GM18505 (cell line): Measurements from ENCODE around the gene PROX1.

Source experiments
- ATAC-seq: cut with Tn5 transposase; IDR thresholded peaks from one replicate; pipeline ENCODE4 v1.9.1; 2021; ENCODE audit not compliant: unreplicated experiment
- POLR2A ChIP-seq: IDR thresholded peaks from 4 replicates; pipeline ENCODE4 v1.6.1; 2011; ENCODE audit warnings: borderline replicate concordance; ENCODE audit not compliant: insufficient read depth, insufficient read length; ENCODE audit errors: extremely low read depth

Gene PROX1

GRCh38 chr1:214012418-214012817, 24.6 kb downstream of the PROX1 start:
- no peak for TF ChIP-seq POLR2A
- ATAC-seq = no peak

- ATAC-seq = no peak
- TF ChIP-seq POLR2A = no peak
Measured at GRCh38 chr1:214013614-214014377, 26.0 kb downstream of the PROX1 start.

GRCh38 chr1:214014730-214015129, 27.0 kb downstream of the PROX1 start:
- ATAC-seq = no peak
- no peak for TF ChIP-seq POLR2A

- ATAC-seq = no peak
Measured at GRCh38 chr1:214017191-214017982, 29.6 kb downstream of the PROX1 start.

GRCh38 chr1:214018386-214019268, 30.9 kb downstream of the PROX1 start:
- TF ChIP-seq POLR2A = no peak
- peak; percentile 66 for ATAC-seq

More at GRCh38 chr1:214017191-214017982, 29.6 kb downstream of the PROX1 start:
- no peak for TF ChIP-seq POLR2A

GRCh38 chr1:214019499-214019898, 31.7 kb downstream of the PROX1 start:
- TF ChIP-seq POLR2A = no peak

GRCh38 chr1:214021321-214021720, 33.5 kb downstream of the PROX1 start:
- TF ChIP-seq POLR2A = no peak
- ATAC-seq = no peak

More at GRCh38 chr1:214019499-214019898, 31.7 kb downstream of the PROX1 start:
- no peak for ATAC-seq

GRCh38 chr1:214022229-214022791, 34.5 kb downstream of the PROX1 start:
- ATAC-seq = no peak
- no peak for TF ChIP-seq POLR2A

GRCh38 chr1:214022810-214023425, 35.1 kb downstream of the PROX1 start:
- TF ChIP-seq POLR2A = no peak
- no peak for ATAC-seq

- no peak for ATAC-seq
- TF ChIP-seq POLR2A = no peak
Measured at GRCh38 chr1:214026985-214027384, 39.2 kb downstream of the PROX1 start.

- no peak for ATAC-seq
Measured at GRCh38 chr1:214027498-214027897, 39.7 kb downstream of the PROX1 start.

GRCh38 chr1:214028095-214028494, 40.3 kb downstream of the PROX1 start:
- no peak for TF ChIP-seq POLR2A
- no peak for ATAC-seq

More at GRCh38 chr1:214027498-214027897, 39.7 kb downstream of the PROX1 start:
- no peak for TF ChIP-seq POLR2A
